Large intestine (tissue), 3 donors: ENCODE results near the gene HEATR5A. TPM values are rescaled to one million over a fixed set of nuclear protein-coding genes. Genes with fewer than 3 reads are reported as not detected.
"Not testable (repeated sequence)": the region's sequence is repeated elsewhere in the genome, so short reads cannot be mapped to it uniquely, and the experiment has no call there.

ENCODE experiments used
- DNase-seq, 2 donors: peaks; one replicate each; pipeline versions ENCODE4 v3.0.0 to v3.0.0-alpha.2; 2013
- H3K27ac ChIP-seq: one replicate; pipeline ENCODE4 v1.5.1; 2013; ENCODE audit warnings: low read length
- H3K27me3 ChIP-seq: 2 replicates; pipeline ENCODE4 v1.6.1; 2013; ENCODE audit warnings: low read length; ENCODE audit not compliant: control insufficient read depth, insufficient read depth
- H3K36me3 ChIP-seq: 2 replicates; pipeline ENCODE4 v1.6.1; 2013; ENCODE audit warnings: low read length; ENCODE audit not compliant: control insufficient read depth, insufficient read depth
- H3K4me1 ChIP-seq: one replicate; pipeline ENCODE4 v1.6.1; 2013; ENCODE audit warnings: low read length; ENCODE audit not compliant: control insufficient read depth, insufficient read depth
- H3K4me3 ChIP-seq: one replicate; pipeline ENCODE4 v1.5.1; 2013; ENCODE audit warnings: low read length
- H3K9me3 ChIP-seq: one replicate; pipeline ENCODE4 v1.6.1; 2013; ENCODE audit warnings: mild to moderate bottlenecking, low read depth, low read length, moderate library complexity; ENCODE audit not compliant: control insufficient read depth
- WGBS: methylation state at CpG from one replicate; pipeline ENCODE4 v1.1.5; 2013; ENCODE audit warnings: low lambda C conversion rate; ENCODE audit not compliant: insufficient coverage; 5-methylcytosine and 5-hydroxymethylcytosine counted together
- polyA plus RNA-seq: library from polyadenylated mRNA; unstranded; fragments of 120-200 nt; gene quantifications from one replicate; pipeline ENCODE4 v1.2.1, GENCODE V29; 2013

The HEATR5A gene
- polyA plus RNA-seq, 1 donor = 23.7 TPM

- 100% methylated on average over 1 of the region's 5 CpGs for WGBS
- Histone ChIP-seq H3K4me1 (no peaks in the 10 kb centered on the region), H3K4me3 (no peak overlapping the region), H3K27me3 (no peaks in the 10 kb centered on the region), H3K36me3 (peaks cover 16% of the 10 kb centered on the region), H3K27ac (no peak overlapping the region), H3K9me3 (no peaks in the 10 kb centered on the region)
- DNase-seq = no peak
Observed at GRCh38 chr14:31363331-31364073, 56.8 kb downstream of the HEATR5A start.

- H3K36me3 ChIP-seq = peaks cover 17% of the 10 kb centered on the region
- H3K4me1 ChIP-seq = no peaks in the 10 kb centered on the region
- no peaks in the 10 kb centered on the region for H3K9me3 ChIP-seq
- WGBS = 100% methylated on average over 1 of the region's 4 CpGs
- H3K4me3 ChIP-seq = no peak overlapping the region
- H3K27ac ChIP-seq = no peak overlapping the region
- H3K27me3 ChIP-seq = no peaks in the 10 kb centered on the region
- DNase-seq = no peak
Observed at GRCh38 chr14:31362746-31363145, 57.6 kb downstream of the HEATR5A start.

GRCh38 chr14:31361761-31362160, 58.6 kb downstream of the HEATR5A start:
- not testable (repeated sequence) for H3K4me3 ChIP-seq, H3K27ac ChIP-seq, H3K27me3 ChIP-seq, H3K9me3 ChIP-seq, H3K4me1 ChIP-seq, DNase-seq
- H3K36me3 ChIP-seq = peaks cover 19% of the 10 kb centered on the region
- WGBS = 100% methylated on average over 1 of the region's 4 CpGs

- no peaks in the 10 kb centered on the region for H3K27me3 ChIP-seq
Observed at GRCh38 chr14:31360919-31361662, 59.3 kb downstream of the HEATR5A start.

GRCh38 chr14:31357279-31357678, 63.1 kb downstream of the HEATR5A start:
- no peak for DNase-seq
- Histone ChIP-seq H3K9me3 (no peaks in the 10 kb centered on the region), H3K27me3 (no peaks in the 10 kb centered on the region), H3K4me3 (no peak overlapping the region), H3K4me1 (no peaks in the 10 kb centered on the region), H3K27ac (no peak overlapping the region), H3K36me3 (peaks cover 23% of the 10 kb centered on the region)
- WGBS = 80% methylated on average over 2 of the region's 3 CpGs

More at GRCh38 chr14:31360919-31361662, 59.3 kb downstream of the HEATR5A start:
- DNase-seq = no peak
- H3K4me1 ChIP-seq = no peaks in the 10 kb centered on the region
- no peaks in the 10 kb centered on the region for H3K9me3 ChIP-seq
- H3K4me3 ChIP-seq = no peak overlapping the region
- WGBS = 80% methylated on average over 1 of the region's 3 CpGs
- H3K36me3 ChIP-seq = peaks cover 19% of the 10 kb centered on the region
- no peak overlapping the region for H3K27ac ChIP-seq

GRCh38 chr14:31346097-31346496, 74.3 kb downstream of the HEATR5A start:
- WGBS = no CpG with 5 or more reads among the region's 2 CpGs
- Histone ChIP-seq H3K36me3 (peaks cover 40% of the 10 kb centered on the region), H3K9me3 (no peaks in the 10 kb centered on the region), H3K27me3 (no peaks in the 10 kb centered on the region), H3K4me3 (no peak overlapping the region), H3K27ac (no peak overlapping the region), H3K4me1 (no peaks in the 10 kb centered on the region)
- DNase-seq = no peak

- Histone ChIP-seq H3K36me3 (peaks cover 24% of the 10 kb centered on the region), H3K27me3 (no peaks in the 10 kb centered on the region), H3K4me1 (no peaks in the 10 kb centered on the region), H3K27ac (no peak overlapping the region), H3K9me3 (no peaks in the 10 kb centered on the region), H3K4me3 (no peak overlapping the region)
- WGBS = 100% methylated on average over 1 of the region's 3 CpGs
- DNase-seq = no peak
Observed at GRCh38 chr14:31341280-31341679, 79.1 kb downstream of the HEATR5A start.

GRCh38 chr14:31340297-31341063, 79.9 kb downstream of the HEATR5A start:
- peak in 1 of 2 donors; percentile 12 for DNase-seq
- 64% methylated on average over 3 of the region's 5 CpGs for WGBS
- no peaks in the 10 kb centered on the region for H3K4me1 ChIP-seq
- H3K36me3 ChIP-seq = peaks cover 21% of the 10 kb centered on the region
- H3K27me3 ChIP-seq = no peaks in the 10 kb centered on the region
- H3K27ac ChIP-seq = no peak overlapping the region
- no peak overlapping the region for H3K4me3 ChIP-seq
- no peaks in the 10 kb centered on the region for H3K9me3 ChIP-seq

GRCh38 chr14:31339743-31340142, 80.6 kb downstream of the HEATR5A start:
- Histone ChIP-seq H3K27me3 (no peaks in the 10 kb centered on the region), H3K36me3 (peaks cover 17% of the 10 kb centered on the region), H3K4me3 (no peak overlapping the region), H3K9me3 (no peaks in the 10 kb centered on the region), H3K27ac (no peak overlapping the region), H3K4me1 (no peaks in the 10 kb centered on the region)
- no peak for DNase-seq

GRCh38 chr14:31337331-31337730, 83.0 kb downstream of the HEATR5A start:
- no CpG with 5 or more reads among the region's 2 CpGs for WGBS
- H3K27ac ChIP-seq = no peak overlapping the region
- peaks cover 17% of the 10 kb centered on the region for H3K36me3 ChIP-seq
- H3K4me3 ChIP-seq = no peak overlapping the region
- no peaks in the 10 kb centered on the region for H3K4me1 ChIP-seq
- no peaks in the 10 kb centered on the region for H3K27me3 ChIP-seq
- H3K9me3 ChIP-seq = peaks cover 2% of the 10 kb centered on the region
- no peak for DNase-seq
